Fibroblast of skin of back (primary cell): ENCODE measurements around the gene PCSK5. TPM values are rescaled to one million over a fixed set of nuclear protein-coding genes. Genes with fewer than 3 reads are reported as not detected.
"Not testable (repeated sequence)": the region's sequence is repeated elsewhere in the genome, so short reads cannot be mapped to it uniquely, and the experiment has no call there.

Experiments
- DNase-seq: peaks from one replicate; pipeline ENCODE4 v3.0.0-alpha.2; 2013
- polyA plus RNA-seq, 2 experiments: library from polyadenylated mRNA; unstranded; fragments of 120-200 nt; gene quantifications; one replicate each; pipeline ENCODE4 v1.2.1, GENCODE V29; 2013; ENCODE audit not compliant: insufficient read length in 2 of 2

PCSK5 gene
- 4.9 TPM for polyA plus RNA-seq (2013, experiment 1 of 2; ENCODE audit: insufficient read length)
- polyA plus RNA-seq (2013, experiment 2 of 2; ENCODE audit: insufficient read length) = 6.6 TPM

GRCh38 chr9:75890472-75891276 is at the start of gene PCSK5:
Gene PCSK5 (plus strand): TSS chr9:75890673. CDS start chr9:75891182, 509 bp downstream.
- DNase-seq = peak; percentile 96

- no peak for DNase-seq
Measured at GRCh38 chr9:75844321-75844720, 46.2 kb upstream of the PCSK5 start.

- no peak for DNase-seq
Measured at GRCh38 chr9:75845806-75846205, 44.7 kb upstream of the PCSK5 start.

GRCh38 chr9:75847085-75847484 is 43.4 kb upstream of the PCSK5 start:
- no peak for DNase-seq

GRCh38 chr9:75850459-75851200 is 39.8 kb upstream of the PCSK5 start:
- DNase-seq = no peak

GRCh38 chr9:75851917-75852316 is 38.6 kb upstream of the PCSK5 start:
- no peak for DNase-seq

- DNase-seq = no peak
Measured at GRCh38 chr9:75852746-75853145, 37.7 kb upstream of the PCSK5 start.

GRCh38 chr9:75855509-75855908 is 35.0 kb upstream of the PCSK5 start:
- DNase-seq = peak; percentile 38

GRCh38 chr9:75858497-75859092 is 31.9 kb upstream of the PCSK5 start:
- DNase-seq = no peak

GRCh38 chr9:75864266-75864665 is 26.2 kb upstream of the PCSK5 start:
- DNase-seq = no peak

- DNase-seq = peak; percentile 58
Measured at GRCh38 chr9:75866273-75866871, 24.1 kb upstream of the PCSK5 start.

GRCh38 chr9:75868526-75868925 is 21.9 kb upstream of the PCSK5 start:
- not testable (repeated sequence) for DNase-seq

- no peak for DNase-seq
Measured at GRCh38 chr9:75869236-75869635, 21.2 kb upstream of the PCSK5 start.

GRCh38 chr9:75870450-75870849 is 20.0 kb upstream of the PCSK5 start:
- no peak for DNase-seq

GRCh38 chr9:75871624-75872023 is 18.8 kb upstream of the PCSK5 start:
- DNase-seq = no peak

- no peak for DNase-seq
Measured at GRCh38 chr9:75873712-75874111, 16.8 kb upstream of the PCSK5 start.

GRCh38 chr9:75876999-75877640 is 13.4 kb upstream of the PCSK5 start:
- DNase-seq = no peak

- DNase-seq = no peak
Measured at GRCh38 chr9:75878488-75878860, 12.0 kb upstream of the PCSK5 start.

GRCh38 chr9:75880618-75881017 is 9.9 kb upstream of the PCSK5 start:
- peak; percentile 67 for DNase-seq

GRCh38 chr9:75881761-75882160 is 8.7 kb upstream of the PCSK5 start:
- DNase-seq = no peak

GRCh38 chr9:75885652-75886051 is 4.8 kb upstream of the PCSK5 start:
- DNase-seq = peak; percentile 70

- DNase-seq = no peak
Measured at GRCh38 chr9:75889577-75889976, 896 bp upstream of the PCSK5 start.
